Measurements from ENCODE around the gene KPNA2. TPM values are rescaled to one million over a fixed set of nuclear protein-coding genes. Genes with fewer than 3 reads are reported as not detected.
"Not testable (repeated sequence)": the region's sequence is repeated elsewhere in the genome, so short reads cannot be mapped to it uniquely, and the experiment has no call there.

Gene KPNA2
- total RNA-seq, 1 donor from 2014 or later: 47.4 TPM

GRCh38 chr17:68054296-68054900, 18.9 kb downstream of the KPNA2 start:
- DNase-seq (ENCODE audit: low read depth in 2 of 2): peak; percentile 71 to 94

GRCh38 chr17:68057531-68057952, 22.0 kb downstream of the KPNA2 start:
- DNase-seq (ENCODE audit: low read depth in 2 of 2): peak; percentile 66 to 70

- no peak for DNase-seq (ENCODE audit: low read depth in 2 of 2)
Observed at GRCh38 chr17:68060336-68060735, 24.8 kb downstream of the KPNA2 start.

GRCh38 chr17:68061512-68062313, 26.2 kb downstream of the KPNA2 start:
- DNase-seq (ENCODE audit: low read depth in 2 of 2): peak in 1 of 2 donors; percentile 58

GRCh38 chr17:68065366-68065765, 29.8 kb downstream of the KPNA2 start:
- not testable (repeated sequence) for DNase-seq (ENCODE audit: low read depth in 2 of 2)

- not testable (repeated sequence) for DNase-seq (ENCODE audit: low read depth in 2 of 2)
Observed at GRCh38 chr17:68068512-68068911, 33.0 kb downstream of the KPNA2 start.

GRCh38 chr17:68070582-68071444, 35.3 kb downstream of the KPNA2 start:
- DNase-seq (ENCODE audit: low read depth in 2 of 2): peak; percentile 52 to 88

- no peak for DNase-seq (ENCODE audit: low read depth in 2 of 2)
Observed at GRCh38 chr17:68074279-68074678, 38.7 kb downstream of the KPNA2 start.

- not testable (repeated sequence) for DNase-seq (ENCODE audit: low read depth in 2 of 2)
Observed at GRCh38 chr17:68075953-68076607, 40.5 kb downstream of the KPNA2 start.

GRCh38 chr17:68077498-68077897, 42.0 kb downstream of the KPNA2 start:
- DNase-seq (ENCODE audit: low read depth in 2 of 2): not testable (repeated sequence)

GRCh38 chr17:68080411-68081150, 45.0 kb downstream of the KPNA2 start:
- DNase-seq (ENCODE audit: low read depth in 2 of 2): no peak

GRCh38 chr17:68081305-68082265, 46.0 kb downstream of the KPNA2 start:
- DNase-seq (ENCODE audit: low read depth in 2 of 2): not testable (repeated sequence)

GRCh38 chr17:68085771-68086381, 50.3 kb downstream of the KPNA2 start:
- no peak for DNase-seq (ENCODE audit: low read depth in 2 of 2)

- not testable (repeated sequence) for DNase-seq (ENCODE audit: low read depth in 2 of 2)
Observed at GRCh38 chr17:68086666-68087065, 51.1 kb downstream of the KPNA2 start.

- not testable (repeated sequence) for DNase-seq (ENCODE audit: low read depth in 2 of 2)
Observed at GRCh38 chr17:68087131-68087623, 51.6 kb downstream of the KPNA2 start.

- DNase-seq (ENCODE audit: low read depth in 2 of 2): no peak
Observed at GRCh38 chr17:68087851-68088250, 52.3 kb downstream of the KPNA2 start.

GRCh38 chr17:68089881-68090280, 54.3 kb downstream of the KPNA2 start:
- peak; percentile 66 to 85 for DNase-seq (ENCODE audit: low read depth in 2 of 2)

GRCh38 chr17:68094481-68095078, 59.0 kb downstream of the KPNA2 start:
- DNase-seq (ENCODE audit: low read depth in 2 of 2): no peak

Measured in lung microvascular endothelial cell (primary cell).